ENCODE results near the gene PLCH1.

PLCH1 gene

GRCh38 chr3:155347901-155348300 is 397.0 kb downstream of the PLCH1 start:
- DNase-seq: no peak

GRCh38 chr3:155342344-155342743 is 402.5 kb downstream of the PLCH1 start:
- peak in 5 of 56 donors; percentile 21 to 38 (median 29) for DNase-seq

DNA sequence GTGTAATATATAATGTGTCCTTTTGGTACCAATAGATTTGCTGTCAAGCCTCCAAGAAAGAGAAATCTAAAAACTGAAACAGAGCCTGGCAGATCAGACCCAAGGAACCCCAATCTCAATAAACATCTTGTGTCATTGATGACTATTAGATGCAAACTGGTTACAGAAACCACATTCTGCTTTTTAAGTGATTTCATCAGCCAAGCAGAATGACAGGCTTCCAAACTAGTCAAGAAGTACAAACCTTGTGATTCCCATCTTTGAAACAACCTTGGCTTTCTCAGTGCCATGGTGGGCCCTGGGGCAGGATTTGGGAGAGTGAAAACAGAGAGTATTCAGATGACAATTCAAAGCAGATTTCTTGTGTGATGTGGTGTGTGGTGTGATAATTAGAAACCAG is 405.8 kb downstream of the PLCH1 start:
- DNase-seq: no peak

DNA sequence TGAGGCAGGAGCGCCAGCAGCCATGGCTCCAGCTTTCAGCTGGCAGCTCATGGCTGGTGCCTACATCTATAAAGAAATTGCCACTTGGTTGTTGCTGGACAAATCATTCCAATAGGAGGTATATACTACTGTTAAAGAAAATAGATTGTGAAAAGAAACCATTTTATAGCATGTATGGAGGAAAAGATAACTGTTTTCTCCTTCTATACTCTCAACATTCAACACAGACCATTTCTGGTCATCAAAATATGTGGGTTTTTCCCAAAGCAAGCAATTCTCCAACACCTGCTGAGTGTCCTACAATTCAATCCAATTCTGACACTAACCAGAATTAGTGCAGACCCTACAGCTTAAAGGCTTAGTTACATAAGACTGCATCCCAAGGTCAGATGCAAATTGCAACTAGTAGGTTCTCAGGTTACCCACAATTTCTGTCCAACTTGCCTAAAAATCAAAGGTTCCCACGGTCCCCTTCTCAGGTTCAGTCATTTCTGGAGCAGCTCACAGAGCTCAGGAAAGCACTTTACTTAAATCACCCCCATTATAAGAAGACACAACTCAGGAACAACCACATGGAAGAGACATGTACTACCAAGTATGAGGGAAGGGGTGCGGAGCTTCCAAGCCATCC is 409.0 kb downstream of the PLCH1 start:
- DNase-seq: no peak

GRCh38 chr3:155334914-155335723 is 409.8 kb downstream of the PLCH1 start:
- DNase-seq: no peak

DNA sequence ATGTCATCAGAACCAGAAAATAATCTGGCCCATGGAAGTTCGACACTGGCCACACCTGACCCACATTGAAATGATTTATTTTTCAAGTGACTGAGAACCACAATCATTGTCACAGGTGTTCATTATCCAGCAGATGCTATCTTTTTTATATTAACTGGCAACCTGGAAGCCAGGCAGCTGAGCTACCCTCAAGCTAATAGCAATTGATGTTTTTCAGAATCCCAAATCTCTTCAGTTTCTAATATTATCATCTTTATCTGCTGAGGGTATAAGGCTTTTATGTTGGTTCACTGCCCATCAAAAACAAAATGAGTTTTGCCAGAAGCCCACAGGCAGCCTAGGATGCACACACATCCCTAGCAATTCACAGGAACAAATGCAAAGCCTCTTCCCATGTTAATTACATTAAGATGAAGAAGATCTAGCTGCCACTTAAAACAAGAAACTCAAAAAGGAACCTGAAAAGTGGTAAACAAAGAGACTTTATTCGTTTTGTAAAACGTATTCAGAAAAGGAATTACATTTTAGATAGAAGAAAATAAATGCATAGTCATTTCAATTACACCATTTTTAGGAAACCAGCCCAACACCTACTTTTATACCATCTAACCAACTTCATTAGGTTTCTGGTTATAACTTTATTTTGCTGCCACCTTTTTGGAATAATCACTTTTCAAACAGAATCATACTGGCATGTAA is 410.5 kb downstream of the PLCH1 start:
- DNase-seq: no peak

- DNase-seq: no peak
Measured at GRCh38 chr3:155332716-155333115, 412.2 kb downstream of the PLCH1 start.

DNA sequence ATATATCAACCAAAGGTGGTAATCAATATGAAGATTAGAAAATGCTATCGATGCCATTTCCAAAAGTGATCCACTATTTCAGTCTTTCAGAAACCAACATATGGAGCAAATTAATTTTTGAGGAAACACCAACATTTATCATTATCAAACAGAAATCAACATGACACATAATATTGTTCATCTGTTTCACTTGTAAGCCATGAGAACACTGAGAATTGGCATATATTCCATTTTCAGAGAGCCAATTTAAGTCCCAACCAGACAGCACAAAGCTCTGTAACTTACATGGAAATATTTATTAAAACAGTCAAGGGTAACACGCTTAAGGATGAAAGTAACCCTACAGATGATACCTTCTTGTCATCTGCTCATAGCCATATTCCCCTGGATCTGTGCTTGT is 413.8 kb downstream of the PLCH1 start:
- DNase-seq: no peak

- DNase-seq: no peak
Measured at GRCh38 chr3:155330370-155330769, 414.5 kb downstream of the PLCH1 start.

DNA sequence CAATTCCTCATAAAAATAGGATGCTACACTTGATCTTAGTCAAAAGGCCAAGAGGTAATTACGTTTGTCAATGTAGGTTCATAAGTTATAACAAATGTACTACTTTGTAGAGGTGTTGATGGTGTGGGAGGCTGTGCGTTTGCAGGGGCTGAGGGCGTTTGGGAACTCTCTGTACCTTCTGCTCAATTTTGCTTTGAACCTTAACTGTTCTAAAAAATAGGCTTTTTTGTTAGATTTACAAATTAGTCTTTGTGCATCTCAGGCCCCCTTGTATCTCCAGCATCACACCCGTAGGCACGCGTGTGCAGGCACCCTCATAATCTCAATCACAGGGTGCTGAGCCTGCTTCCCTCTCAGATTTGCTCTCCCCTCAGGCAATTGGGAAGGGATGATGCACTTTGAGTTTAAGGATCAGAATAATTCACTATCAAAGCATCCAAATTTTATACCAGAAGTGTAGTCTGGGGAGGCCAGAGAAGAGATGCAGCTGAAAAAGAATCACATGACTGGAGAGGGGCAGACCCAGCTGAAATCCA is 415.3 kb downstream of the PLCH1 start:
- peak in 2 of 56 donors; percentile 8 to 19 for DNase-seq

DNA sequence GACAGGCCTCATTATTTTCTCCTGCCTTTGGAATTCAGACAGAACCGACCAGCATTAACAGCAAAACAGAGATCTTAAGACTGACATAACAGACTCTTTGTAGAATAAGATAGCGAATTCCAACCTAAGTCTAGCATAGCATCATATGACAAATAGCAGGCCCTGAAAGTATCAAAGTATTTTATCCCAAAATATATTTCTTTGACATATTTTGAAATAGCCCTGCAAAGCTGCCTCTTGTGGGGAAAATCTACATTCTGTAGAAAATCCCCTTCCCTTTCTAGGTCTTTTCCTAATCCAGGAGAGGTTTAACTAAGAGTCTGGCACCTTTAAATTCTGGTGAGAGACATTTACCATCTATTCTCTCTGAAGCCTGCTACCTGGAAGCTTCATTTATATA is 417.0 kb downstream of the PLCH1 start:
- DNase-seq: no peak

DNA sequence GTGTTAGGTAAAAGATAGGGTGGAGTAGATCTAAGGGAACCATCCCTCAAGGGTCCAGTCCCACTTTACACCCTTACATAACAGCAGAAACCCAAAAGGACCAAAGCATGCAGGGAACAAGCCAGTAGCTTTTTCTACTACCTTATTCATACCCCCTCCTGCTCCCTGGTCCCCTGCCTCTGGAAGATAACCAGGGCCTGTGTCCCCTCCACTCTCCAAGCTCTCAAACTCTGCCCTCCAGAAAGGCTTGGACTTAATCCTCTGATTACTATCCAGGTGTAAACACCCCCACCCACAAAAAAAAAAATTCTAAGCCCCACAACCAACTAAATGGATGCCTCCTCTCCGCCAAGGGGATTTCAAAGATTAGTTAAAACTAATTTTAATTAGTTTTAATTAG is 417.4 kb downstream of the PLCH1 start:
- DNase-seq: no peak

GRCh38 chr3:155326901-155327300 is 418.0 kb downstream of the PLCH1 start:
- DNase-seq: no peak

GRCh38 chr3:155326244-155326643 is 418.6 kb downstream of the PLCH1 start:
- DNase-seq: no peak
